ENCODE measurements around the gene SH2D4B.

SH2D4B gene

GRCh38 chr10:80647173-80647833 lies 109.6 kb downstream of the SH2D4B start:
- DNase-seq: no peak

DNA sequence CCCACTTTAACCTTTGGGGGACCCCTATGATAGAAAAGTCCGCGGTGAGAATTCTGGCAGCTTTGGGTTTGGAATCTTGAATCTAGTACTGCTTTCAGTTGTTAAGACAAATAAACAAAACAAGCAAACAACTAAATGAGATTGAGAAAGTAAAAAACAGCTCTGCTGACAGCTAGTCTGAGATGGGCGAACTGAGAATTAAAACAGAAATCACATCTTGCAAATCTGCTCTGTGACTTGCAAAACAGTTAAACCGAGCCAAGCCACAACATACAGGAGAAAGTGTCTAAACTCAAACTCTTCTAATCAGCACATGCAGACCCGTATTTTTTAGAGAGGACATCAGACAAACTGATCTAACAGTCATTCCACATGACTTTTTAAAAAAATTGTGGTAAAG lies 110.4 kb downstream of the SH2D4B start:
- DNase-seq: no peak

DNA sequence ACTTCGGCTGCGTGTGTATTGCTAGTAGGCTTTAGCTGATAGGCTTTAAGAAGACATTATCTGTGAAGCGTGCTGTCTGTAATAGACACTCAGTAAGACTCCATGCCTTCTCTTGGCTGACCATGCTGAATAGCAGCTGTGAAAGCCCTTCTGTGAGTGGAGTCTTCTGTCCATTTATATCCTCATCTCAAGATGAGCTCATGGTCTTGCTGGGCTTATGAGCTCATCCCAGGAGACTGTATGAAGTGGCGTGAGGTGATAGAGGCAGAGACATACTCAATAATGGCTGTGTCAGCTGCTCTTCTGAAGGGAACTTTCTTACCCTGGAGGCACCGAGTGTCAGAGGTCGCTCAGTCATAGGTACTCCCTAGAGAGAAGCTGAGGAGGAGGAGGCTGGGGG lies 111.5 kb downstream of the SH2D4B start:
- no peak for DNase-seq

GRCh38 chr10:80655898-80656297 lies 118.2 kb downstream of the SH2D4B start:
- no peak for DNase-seq

DNA sequence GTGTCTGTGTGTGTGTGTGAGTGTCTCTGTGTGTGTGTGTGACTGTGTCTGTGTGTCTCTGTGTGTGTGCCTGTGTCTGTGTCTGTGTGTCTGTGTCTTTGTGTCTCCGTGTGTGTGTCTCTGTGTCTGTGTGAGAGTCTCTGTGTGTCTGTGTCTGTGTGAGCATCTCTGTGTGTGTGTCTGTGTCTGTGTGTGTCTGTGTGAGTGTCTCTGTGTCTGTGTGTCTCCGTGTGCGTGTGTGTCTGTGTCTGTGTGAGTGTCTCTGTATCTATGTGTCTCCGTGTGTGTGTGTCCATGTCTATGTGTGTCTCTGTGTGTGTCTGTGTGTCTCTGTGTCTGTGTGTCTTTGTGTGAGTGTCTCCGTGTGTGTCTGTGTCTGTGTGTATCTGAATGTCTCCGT lies 120.4 kb downstream of the SH2D4B start:
- no peak for DNase-seq

DNA sequence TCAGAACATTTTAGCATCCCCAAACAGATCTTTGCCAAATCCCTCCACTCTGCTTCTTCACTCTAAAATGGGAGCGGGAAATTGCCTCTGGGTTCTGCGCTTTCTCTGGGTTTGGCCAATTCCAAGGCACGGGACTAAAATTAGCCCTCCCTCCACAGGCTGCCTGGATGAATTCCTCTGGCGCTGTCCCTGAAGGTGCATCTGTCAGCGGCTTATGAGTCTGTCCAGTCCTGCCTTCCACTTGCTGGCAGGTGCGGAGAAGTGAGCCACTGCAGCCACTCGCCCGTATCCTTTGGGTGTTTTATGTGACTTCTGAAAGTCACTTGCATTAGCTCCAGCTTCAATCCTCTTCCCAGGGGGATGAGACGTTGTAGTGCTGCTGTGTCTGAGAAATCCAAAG lies 121.6 kb downstream of the SH2D4B start:
- no peak for DNase-seq

DNA sequence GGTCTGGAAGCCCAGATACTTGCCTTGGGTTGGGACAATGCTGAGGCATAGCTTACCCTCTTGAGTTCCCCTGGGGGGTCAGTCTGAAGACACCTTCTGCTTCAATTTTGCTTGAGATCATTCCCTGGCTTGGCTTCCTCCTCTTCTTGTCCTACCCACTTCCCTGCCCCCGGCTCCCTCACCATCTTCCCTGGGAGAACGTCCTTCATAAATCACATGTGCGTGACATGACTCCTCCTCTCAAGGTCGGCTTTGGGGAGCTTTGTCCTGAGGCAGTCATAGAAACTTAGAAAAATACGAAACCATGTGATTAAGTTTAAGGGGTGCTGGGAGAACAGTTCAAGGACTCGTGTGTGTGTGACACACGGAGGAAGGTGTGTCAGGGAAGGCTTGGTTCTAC lies 122.6 kb downstream of the SH2D4B start:
- no peak for DNase-seq

GRCh38 chr10:80660736-80661135 lies 123.0 kb downstream of the SH2D4B start:
- no peak for DNase-seq

DNA sequence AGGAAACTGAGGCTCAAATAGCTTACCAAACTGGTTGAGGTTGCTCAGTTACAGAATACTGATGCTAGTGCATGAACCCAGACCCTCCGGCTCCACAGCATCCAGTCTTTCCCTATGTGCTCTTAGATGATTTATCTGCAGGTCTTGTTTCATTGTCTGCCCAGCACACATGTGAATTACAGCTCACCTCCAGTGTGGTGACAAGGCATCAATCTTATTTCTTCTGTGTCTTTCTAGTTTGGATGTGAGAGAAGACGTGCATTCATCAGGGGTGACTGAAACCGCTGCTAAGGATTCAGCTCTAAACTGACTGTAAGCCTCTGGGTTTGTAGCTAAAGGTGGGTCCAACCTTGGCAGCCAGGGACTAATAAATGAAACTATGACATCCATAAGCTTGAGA lies 123.8 kb downstream of the SH2D4B start:
- DNase-seq: no peak

- peak; percentile 33 for DNase-seq
Observed at GRCh38 chr10:80662429-80663261, 124.9 kb downstream of the SH2D4B start.

DNA sequence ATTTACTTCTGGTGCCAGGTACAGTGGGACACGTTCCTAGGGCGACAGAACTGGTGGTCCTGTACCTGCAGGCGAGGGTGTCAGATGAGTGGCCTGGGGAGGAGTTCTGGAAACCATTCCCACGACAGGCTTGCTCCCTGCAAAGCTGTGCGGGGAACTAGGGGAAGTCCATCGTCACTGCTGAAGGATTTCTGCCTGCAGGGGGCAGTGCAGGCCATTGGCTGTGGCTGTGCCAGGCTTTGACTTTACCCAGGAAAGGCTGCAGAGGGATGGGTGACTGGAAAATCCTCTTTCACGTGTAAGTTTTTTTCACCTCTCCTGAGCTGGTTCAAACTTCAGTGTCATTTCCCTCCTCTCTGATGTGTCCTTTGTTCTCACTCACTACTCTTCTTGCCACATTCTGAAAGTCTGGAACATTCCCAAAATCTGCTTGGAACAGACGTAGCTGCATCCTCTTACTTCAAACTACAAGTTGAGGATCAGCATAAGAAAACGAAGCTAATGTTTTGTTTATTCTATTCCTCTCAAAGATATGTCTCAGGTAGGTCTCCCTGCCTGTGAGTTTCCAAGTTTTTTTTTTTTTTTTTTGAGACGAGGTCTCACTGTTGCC lies 126.5 kb downstream of the SH2D4B start:
- peak; percentile 5 for DNase-seq

DNA sequence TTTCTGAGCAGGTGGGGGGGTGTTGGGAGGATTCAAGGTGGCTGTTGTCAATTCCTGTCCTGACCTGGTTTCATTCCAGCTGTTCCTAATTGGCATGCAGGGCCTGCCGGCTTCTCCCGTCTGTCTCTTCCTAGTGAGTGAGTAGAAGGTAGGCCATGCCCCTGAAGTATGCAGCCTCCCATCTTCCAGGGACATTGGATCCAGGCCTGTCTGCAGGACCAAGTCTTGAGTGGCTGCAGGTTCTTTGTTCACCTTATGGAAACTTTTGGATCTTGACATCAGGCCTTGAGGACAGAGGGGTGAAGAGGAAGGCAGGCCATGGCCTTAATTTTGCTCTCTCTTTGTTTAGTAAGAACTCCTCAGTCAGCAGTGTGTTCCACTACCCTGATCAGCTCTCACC lies 131.8 kb downstream of the SH2D4B start:
- no peak for DNase-seq

GRCh38 chr10:80670774-80671173 lies 133.1 kb downstream of the SH2D4B start:
- no peak for DNase-seq

GRCh38 chr10:80671847-80672246 lies 134.1 kb downstream of the SH2D4B start:
- DNase-seq: no peak

- DNase-seq: no peak
Observed at GRCh38 chr10:80672613-80673012, 134.9 kb downstream of the SH2D4B start.

DNA sequence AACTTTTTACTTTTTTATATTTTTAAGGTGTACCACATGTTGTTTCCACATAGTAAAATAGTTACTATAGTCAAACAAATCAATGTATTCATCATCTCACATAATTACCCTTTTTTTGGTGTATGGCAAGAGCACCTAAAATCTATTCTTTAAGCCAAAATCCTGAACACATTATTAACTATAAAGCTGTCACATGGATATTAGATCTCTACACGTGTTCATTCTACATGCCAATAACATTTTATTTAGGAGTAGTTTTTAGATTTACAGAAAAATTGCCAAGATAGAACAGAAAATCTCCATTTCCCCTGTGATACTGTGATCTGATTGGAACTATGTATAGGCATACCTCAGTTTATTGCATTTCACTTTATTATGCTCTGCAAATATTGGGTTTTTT lies 137.1 kb downstream of the SH2D4B start:
- no peak for DNase-seq

DNA sequence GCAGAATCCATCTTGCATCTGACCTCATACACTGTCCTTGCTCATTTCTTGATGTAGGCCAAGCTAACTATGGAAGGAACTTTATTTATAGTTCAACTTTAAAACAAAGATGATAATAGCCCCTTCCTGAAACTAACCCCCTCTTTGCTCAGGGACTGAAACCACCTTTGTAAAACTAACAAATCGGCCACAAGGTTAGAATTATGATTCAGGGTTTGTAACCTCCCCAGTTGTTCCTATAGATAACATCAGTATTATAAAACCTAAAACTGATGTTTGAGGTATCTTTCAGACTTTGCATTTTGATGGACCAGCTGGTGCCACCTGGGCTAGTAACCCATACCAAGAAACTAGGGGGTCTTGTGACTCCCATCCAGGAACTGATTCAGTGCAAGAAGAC lies 143.4 kb downstream of the SH2D4B start:
- DNase-seq: no peak

GRCh38 chr10:80684259-80684658 lies 146.6 kb downstream of the SH2D4B start:
- DNase-seq: no peak

GRCh38 chr10:80685355-80685754 lies 147.7 kb downstream of the SH2D4B start:
- no peak for DNase-seq

DNA sequence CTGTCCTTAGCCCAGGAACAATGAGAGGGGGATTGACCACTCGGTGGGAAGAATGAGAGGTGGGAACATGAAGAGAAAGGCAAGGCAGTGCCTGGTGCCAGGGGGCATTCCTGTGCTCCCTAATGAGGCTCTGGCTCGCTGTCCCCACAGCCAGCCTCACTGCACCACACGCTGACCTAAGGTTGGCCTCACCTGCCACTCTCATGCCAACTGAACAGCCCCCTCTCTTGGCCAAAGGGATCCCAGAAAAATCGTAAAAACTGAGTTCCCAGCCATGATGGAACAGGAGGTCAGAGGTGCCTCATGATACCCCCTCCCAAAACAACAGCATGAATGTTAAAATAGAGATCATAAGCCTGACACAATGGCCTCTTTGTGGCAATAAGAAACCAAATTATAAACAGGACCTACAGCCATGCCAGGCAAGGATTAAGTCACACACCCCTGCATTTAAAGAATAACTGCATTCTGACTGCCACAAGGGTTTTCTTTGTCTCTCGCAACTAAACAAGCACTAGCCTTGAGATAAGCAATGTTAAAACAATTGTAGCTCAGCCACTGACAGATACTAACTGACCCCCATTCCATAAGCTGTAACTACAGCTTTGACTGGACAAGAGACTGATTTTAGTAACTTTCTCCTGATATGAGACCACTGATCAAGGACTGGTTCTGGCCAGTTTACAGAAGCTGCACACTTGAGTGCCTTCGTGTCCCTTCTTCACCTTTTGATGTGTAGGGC lies 149.2 kb downstream of the SH2D4B start:
- DNase-seq: no peak

DNA sequence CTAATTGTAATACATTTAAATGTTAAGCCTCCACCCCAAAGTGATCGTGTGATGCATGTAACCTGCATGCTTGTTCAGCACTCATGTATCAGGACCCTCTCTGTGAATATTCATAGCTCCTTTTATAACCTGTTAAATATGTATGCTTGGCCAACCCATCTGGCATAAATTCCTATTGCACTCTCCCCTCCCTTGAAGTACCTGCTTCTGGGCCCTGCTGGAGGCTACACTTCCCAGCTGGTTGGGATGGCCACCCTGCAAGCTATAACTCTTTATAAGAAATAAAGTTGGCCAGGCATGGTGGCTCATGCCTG lies 149.7 kb downstream of the SH2D4B start:
- DNase-seq: no peak

GRCh38 chr10:80690434-80690833 lies 152.7 kb downstream of the SH2D4B start:
- no peak for DNase-seq

DNA sequence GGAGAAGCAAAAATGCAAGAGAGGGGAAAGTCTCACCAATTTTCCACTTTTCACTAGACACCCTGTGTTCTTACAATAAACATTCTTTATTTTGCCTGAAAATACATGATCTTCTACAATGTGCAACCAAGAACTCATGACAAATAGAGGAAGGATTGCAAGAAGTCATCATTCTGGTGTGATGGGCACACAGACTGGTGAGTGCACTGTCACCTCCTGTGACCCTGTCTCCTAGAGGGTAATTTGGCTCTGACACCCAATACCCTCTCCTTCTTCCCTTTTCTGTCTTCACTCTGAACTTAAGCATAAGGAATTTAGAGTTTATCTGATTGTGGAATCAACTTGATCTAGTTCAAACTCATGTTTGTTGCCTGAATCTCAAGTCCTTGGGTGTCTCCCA lies 153.7 kb downstream of the SH2D4B start:
- DNase-seq: no peak

- no peak for DNase-seq
Observed at GRCh38 chr10:80693565-80693964, 155.9 kb downstream of the SH2D4B start.

Measured in NCI-H1092 (cell line).